Activated CD8-positive, alpha-beta memory T cell treated with anti-CD3 and anti-CD28 coated beads, Interleukin-2, amount 50 U/mL, for 1 hour (primary cell): ENCODE data around the gene LETMD1.
"Not testable (repeated sequence)": the region's sequence is repeated elsewhere in the genome, so short reads cannot be mapped to it uniquely, and the experiment has no call there.

Source experiments
- DNase-seq: peaks from one replicate; pipeline ENCODE4 v3.0.0-alpha.2; 2020; ENCODE audit errors: extremely low read depth

The LETMD1 gene, protein sequence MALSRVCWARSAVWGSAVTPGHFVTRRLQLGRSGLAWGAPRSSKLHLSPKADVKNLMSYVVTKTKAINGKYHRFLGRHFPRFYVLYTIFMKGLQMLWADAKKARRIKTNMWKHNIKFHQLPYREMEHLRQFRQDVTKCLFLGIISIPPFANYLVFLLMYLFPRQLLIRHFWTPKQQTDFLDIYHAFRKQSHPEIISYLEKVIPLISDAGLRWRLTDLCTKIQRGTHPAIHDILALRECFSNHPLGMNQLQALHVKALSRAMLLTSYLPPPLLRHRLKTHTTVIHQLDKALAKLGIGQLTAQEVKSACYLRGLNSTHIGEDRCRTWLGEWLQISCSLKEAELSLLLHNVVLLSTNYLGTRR

DNA sequence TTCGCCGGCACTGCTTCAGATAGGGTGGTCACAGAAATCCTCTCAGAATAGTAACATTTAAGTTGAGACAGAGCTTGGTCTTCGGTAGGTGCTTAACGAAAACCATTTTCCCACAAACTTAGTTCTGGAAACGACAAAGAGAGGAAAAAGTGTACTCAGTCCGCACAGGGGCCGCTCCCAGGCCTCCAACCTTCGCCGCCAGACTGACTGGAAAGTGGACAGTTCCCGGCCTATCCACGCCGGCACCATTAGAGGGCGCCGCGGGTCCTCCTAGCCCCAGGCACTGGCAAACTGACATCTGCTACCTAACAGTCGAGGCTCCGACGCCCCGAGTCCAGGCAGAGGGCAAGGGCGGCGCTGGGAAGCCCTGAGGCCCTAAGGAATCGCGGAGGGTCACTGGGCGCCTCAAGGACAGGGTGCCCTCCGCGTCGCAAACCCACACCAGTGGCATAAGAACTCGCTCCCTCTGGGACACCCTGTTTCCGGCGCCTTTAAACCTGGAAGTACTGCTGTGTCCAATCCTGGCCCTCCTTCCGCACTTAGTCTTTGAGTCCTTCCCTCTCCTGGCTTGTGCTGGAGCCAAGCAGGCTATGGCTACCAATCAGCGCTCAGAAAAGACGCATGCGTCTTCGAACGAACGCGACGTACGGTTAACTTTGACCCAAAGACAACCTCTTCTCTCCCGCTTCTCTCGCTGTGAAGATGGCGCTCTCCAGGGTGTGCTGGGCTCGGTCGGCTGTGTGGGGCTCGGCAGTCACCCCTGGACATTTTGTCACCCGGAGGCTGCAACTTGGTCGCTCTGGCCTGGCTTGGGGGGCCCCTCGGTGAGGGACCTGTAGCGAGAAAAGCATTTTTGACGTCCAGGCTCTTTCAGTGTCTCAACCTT, at the start of gene LETMD1:
LETMD1 (plus strand) TSS at position 673 of the 886 bp plus-strand sequence; CDS start at position 703, 30 bp downstream.
- DNase-seq = peak; percentile 80

DNA sequence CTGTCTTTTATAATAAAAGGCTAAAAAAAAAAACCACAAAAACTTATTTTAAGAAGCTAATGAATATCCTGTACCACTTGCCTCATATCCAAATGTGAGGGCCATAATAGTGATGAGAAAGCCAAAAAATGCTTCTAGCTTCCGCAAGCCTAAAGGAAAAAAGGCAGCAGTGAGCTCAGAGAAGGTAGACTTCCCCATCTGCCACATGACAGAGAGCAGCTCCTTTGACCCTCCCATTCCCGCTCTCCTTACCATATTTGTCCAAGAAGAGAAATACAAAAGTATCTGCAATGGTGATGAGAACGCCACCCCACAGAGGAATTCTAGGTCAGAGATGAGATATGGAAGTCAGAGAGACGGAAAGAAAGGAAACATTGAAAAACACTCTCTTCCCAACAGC, 49.0 kb upstream of the LETMD1 start:
- DNase-seq = no peak

DNA sequence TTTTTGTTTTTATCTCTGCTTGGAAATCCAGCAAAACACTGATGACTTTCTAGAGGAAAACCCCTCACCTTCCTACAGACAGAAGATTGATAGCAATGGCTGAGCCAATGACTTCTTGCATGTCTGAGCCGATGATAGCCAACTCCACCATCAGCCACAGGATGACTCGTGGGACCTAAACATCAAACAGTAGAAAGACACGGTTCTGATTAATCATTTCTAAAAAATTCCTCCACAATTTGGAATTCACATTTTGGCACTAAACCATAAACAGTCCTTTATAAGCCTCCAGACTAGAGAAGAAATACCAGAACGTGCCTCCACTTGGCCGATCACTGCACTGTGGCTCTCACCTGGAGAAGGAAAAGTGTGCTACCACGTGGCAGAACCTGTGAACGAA, 47.9 kb upstream of the LETMD1 start:
- DNase-seq = no peak

DNA sequence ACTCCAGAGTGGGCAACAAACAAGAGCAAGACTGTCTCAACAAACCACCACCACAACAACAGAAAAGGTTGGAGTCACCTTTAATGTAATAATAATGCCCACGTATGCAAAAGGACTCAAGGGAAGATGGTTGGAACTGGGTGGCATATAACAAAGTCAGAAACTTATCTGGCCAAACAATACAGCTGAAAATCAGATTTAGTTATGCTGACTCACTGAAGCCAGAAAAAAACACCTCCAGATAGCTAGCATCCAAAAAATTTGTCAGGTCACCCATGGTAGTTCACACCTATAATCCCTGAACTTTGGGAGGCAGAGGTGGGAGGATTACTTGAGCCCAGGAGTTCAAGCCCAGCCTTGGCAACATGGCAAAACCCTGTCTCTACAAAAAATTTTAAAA, 46.3 kb upstream of the LETMD1 start:
- no peak for DNase-seq

DNA sequence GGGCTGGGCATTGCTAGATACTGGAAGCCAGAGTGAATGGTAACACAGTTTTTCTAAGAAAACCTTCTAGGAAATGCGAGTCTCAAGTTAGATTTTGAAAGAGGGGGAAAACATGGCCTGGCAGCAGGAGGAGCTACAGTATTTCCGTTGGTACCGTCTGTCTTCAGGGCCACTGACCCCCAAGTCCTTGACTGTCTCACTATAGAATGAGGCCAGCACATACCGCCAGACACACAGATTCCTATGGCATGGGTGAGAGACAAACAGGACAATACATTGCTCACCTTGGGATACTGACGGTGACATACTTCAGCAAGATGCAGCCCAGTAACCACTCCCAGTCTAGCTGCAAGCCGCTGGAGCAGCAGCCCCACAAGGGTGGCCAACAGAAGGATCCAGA, 43.6 kb upstream of the LETMD1 start:
- no peak for DNase-seq

DNA sequence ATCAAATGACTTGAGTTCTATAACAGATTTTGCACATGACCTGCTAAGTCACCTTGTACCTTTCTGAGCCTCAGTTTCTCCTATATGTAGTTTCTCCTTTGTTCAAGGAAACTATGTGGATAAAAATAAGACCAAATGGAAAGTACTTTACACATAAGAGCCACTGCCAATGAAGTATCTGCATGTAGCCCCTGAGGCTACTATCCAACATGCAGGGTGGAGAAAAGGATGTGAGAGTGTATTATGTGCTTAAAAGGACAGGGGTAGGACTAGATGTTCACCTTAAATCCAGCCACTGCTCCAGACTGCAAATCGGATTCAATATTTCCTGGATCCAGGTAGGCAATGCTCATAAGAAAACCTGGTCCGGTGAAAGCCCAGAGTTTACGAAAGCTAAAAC, 43.1 kb upstream of the LETMD1 start:
- no peak for DNase-seq

DNA sequence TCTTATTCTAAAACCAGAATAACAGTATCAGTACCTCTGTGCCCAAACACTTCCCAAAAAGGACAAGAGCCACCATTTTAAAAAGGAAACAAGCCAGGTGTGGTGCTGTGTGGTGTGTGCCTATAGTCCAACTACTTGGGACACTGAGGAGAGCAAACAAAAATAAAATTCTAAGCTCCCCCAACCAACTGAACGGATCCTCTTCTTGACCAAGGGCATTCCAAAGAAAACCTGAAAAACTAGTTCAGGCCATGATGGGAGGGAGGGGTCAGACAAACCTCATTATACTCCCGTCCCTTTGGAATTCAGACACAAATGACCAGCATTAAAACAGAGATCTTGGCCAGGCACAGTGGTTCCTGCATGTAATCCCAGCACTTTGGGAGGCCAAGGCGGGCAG, 42.5 kb upstream of the LETMD1 start:
- no peak for DNase-seq

DNA sequence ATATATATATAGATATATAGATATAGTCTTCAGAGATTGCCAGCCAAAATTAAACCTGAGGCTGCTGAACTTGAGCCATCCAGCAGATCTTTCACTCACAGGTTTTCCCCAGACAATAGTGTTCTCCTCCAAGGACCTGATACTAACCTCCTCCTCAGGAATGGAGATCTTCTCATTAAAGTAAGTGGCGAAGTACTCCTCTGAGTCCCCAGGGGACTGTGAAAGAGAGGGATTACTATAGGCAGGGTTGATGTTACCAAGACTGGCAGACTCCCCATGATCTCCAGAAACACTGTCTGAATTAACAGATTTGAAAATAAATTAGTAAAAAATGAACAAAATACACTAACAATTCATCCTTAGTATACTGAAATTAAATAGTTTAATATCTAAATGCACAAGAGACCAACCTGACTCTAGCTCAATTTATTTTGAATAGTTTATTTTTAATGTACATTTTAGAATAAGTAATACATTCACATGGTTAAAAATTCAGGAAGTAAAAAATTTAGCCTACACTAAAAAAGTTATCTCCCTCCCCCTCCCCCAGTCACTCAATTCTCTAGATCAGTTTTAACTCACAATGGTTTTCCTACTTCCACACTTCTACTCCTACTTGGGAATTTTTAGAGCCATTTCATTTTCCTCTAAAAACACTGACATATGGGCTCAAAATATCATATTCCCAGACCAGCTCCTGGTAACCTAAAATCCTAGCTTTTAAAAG, 39.6 kb upstream of the LETMD1 start:
- DNase-seq = no peak

DNA sequence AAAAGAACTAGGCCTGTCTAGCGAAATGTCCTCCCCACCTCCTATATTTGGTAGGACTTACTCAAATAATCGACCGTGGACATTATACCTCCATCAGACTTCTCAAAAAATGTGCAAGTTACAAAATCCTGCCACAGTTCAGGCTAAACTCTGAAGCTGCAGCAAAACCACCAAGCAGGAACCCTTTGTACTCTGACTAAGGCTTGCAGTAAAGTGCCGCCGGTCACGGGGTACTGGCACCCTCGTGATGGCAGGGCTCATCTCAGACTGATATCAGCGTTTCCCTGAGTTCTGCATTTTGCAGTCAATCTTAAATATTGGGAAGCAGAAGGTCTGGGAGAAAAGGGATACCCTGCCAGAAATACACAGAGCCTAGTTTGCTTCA, 39.1 kb upstream of the LETMD1 start:
- no peak for DNase-seq

DNA sequence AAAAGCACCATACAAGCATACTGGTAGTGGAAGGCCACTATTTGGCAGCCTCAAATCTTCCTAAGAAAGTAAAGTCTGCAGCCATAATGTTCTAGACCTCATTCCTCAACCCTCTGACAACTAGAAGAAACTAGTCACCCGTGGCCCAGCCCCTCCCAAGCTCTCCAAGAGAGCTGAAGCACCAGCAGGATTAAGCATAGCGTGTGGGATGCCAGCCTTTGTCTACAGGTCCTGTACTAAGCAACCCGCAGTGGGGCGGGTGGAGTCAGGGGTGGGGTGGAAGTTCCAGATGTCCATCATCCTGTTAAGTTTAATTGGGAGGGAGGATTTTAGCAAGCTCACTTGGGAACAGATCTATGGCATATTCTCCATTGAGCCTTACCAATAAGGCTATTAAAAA, 36.2 kb upstream of the LETMD1 start:
- DNase-seq = no peak

DNA sequence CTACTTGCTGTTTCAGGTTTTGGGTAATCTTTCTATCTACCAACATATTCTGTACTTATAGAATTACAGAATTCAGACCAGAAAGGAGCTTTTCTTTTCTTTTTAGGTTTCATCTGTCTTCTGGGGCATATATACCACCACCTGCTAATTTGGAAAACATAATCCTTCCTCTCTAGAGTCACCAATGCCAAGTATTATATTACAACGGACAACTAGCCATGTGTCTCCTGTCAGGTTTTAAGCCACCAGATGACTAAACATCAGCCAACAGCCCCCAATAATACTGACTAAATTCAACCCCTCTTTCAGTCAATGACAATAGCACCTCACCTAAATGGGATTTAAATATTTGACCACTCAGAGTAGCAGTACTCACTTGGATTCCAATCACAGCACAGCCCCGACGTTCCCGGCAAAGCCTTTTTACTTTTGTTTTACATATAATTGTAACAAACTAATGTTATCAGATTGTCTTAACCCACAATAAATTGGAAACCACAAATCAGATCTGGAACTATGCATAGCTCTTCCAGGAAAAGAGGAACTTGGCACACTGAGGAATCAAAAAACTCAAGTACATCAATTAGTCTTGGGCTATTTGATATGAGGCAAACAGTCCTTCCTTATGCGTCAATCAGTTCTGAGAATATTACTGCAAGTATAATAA, 35.4 kb upstream of the LETMD1 start:
- no peak for DNase-seq

DNA sequence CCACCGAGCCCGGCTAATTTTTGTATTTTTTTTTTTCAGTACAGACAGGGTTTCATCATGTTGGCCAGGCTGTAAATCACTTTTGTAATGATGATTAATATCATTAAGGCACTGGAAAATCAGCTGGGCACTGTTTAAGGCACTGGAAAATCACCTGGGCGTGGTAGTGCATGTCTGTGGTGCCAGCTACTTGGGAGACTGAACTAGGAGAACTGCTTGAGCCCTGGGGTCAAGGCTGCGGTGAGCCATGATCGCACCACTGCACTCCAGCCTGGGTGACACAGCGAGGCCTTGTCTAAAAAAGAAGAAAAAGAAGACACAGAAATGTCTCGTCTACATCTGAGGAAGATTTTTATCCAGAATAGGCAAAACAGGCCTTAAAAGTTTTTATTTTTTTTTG, 34.7 kb upstream of the LETMD1 start:
- no peak for DNase-seq

DNA sequence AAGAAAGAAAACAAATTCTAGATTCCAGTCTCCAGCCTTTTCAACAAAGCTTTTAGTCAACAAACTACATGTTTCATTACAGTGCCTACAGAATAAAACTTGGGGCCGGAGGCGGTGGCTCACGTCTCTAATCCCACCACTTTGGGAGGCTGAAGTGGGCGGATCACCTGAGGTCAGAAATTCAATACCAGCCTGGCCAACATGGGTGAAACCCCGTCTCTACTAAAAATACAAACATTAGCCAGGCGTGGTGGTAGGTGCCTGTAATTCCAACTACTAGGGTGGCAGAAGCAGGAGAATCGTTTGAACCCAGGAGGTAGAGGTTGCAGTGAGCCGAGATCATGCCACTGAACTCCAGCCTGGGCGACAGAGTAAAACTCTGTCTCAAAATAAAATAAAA, 33.7 kb upstream of the LETMD1 start:
- DNase-seq = not testable (repeated sequence)

DNA sequence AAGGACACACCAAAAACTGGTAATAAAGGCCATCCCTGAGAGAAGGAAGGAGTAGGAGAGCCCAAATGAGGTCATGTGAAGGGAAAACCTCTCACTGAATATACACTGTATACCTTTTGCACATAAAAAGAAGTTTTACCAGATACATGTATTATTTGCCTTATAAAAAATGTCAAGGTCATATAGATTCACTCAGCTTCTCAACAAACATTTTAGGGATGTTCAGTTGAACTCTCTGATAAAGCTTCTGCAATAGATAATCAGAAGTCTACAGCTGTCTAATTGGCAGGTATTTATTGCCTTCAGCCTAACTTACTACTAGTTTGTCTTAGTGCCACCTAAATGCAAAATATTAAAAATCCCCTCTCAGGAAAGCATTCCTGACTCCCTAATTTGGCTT, 30.7 kb upstream of the LETMD1 start:
- DNase-seq = no peak

DNA sequence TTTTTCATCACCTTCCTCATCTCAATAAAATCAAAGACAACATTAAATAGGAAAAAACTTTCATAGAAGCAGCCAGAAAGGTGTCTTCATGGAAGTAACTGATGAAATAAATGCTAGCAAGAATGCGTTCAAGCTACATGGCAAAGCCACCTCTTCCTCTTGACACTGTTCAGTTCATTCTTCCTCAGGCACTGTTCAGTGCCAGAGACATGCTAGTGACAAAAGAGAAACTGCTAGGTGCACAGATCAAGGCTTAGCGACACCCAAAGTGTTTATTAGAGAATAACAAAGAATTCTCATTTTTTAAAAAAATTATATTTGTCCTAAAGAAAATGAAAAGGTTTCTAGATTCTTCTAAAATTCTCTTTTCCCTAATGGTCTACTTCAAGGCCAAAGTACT, 29.2 kb upstream of the LETMD1 start:
- no peak for DNase-seq

DNA sequence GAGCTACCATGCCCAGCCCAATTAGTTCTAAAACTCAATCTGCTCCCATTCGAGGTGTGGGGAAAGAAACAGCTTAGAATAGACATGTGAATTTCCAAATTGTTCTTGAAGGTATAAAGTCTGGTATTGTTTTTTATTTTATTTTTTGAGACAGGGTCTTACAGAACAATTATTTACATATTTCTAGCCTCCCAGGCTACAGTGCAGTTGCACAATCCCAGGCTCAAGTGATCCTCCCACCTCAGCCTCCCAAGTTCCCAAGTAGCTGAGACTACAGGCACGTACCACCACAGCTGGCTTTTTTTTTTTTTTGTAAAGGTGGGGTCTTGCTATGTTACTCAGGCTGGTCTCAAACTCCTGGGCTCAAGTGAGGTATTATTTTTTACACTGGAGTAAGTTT, 28.2 kb upstream of the LETMD1 start:
- no peak for DNase-seq

DNA sequence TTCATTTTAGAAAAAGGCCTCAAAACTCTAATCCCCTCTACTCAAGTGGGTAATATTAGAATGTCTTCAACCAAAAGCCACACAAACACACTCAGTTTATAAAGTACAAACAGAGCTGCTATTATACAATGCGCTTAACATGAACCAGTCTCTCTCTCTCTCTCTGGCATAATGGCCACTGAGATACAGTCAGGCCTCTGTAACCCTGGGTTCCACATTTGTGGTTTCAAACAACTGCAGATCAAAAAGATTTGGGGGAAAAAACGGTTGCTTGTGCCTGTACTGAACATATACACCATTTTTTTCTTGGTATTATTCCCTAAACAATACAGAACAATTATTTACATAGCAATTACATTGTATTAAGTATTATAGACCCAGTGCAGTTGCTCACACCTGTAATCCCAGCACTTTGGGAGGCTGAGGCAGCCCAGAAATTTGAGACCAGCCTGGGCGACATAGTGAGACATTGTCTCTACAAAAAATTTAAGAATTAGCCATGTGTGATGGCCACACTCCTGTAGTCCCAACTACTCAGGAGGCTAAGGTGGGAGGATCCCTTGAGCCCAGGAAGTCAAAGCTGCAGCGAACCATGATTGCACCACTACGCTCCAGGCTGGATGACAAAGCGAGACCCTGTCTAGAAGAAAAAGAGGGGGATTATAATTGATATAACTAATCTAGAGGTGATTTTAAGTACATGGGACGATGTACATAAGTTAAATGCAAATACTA, 27.5 kb upstream of the LETMD1 start:
- no peak for DNase-seq

DNA sequence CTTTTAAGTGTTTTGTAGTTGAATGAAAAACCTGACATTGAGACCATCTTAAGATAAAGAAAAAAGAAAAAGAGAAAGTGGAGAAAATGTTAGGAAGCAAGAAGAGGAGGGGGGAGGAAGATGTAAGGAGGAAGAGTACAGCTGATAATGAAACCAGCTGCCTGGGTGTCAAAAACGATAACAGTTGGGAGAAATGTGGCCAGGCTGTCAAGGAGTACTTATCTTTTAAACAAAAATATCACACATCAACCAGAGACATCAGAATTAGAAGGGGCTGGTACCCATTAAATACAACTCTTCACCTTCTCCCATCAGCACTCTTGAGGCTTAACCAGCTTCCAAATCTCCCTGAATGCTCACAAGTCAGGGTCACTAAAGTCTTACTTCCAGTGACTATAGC, 26.4 kb upstream of the LETMD1 start:
- no peak for DNase-seq

DNA sequence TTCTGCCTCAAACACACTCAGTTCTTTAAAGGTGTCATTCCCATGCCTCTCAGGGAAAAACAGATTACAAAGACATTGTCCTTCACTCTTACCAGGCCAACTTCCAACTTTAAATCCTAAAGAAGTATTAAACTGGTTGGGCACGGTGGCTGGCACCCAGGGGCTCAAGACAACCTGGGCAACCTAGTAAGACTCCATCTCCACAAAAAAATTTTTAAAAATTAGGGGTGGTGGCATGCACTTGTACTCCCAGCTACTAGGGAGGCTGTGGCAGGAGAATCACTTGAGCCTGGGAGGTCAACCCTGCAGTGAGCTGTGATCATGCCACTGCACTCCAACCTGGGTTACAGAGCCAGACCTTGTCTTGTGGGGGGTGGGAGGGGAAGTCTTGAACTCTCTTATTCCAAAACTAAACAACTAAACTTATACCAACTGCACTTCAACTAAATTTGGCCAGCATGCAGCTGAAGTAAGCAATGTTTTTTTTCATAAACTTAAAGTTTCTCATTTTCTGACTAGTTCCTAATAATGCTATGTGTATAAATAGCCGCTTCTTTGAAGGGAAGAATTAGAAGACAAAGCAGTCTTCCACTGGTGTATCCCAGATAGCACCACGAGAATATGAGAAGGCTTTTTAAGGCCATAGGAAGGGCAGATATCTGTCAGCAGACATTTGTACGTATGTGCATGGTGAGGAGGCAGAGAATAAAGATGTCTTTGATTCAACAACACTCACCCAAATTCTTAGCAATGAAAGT, 24.3 kb upstream of the LETMD1 start:
- DNase-seq = no peak

DNA sequence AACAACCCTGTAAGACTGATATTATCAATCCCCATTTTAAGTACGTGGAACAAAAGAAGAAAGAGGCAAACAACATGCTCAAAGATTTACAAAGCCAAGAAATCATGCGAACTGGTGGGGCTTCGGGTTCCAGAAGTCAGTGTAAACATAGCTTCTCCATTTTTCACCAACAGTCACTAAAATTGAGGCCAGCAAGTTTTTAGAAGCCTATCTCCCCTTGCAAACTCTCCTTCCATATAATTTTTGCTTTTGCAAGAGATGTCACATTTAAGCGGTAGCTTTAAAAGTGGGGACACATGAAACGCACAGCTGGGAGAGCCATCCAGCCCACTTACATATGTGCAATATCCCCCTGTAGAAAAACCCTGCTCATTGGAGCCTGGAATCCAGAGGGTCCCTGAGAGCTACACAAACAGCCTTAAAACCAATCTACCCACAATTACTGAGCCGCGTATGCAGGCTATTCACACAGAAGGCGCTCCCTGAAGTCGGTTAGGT, 22.7 kb upstream of the LETMD1 start:
- DNase-seq = no peak
